HepG2 (cell line): Measurements from ENCODE around the gene DNMT1. TPM values are rescaled to one million over a fixed set of nuclear protein-coding genes. Genes with fewer than 3 reads are reported as not detected.

Source experiments
- ATAC-seq: fragments of 200-7000 bp; cut with Tn5 transposase; 3 replicates; pipeline ENCODE4 v1.9.1; 2020; ENCODE audit warnings: mild to moderate bottlenecking, moderate library complexity
- BruUV-seq: library from RNA; stranded (reverse); fragments of 400-500 nt; replicated peaks from 2 replicates; lab custom pipeline; 2021; lab: Mats Ljungman, UMichigan
- CTCF ChIA-PET: fragments of 300-600 bp; formaldehyde crosslinking; extraction: SDS; loops from one replicate; lab custom pipeline; 2021; ENCODE audit warnings: low total read pairs, inconsistent platforms, low intra/inter-chr PET ratio; lab: Yijun Ruan, JAX
- POLR2A ChIA-PET: fragments of 350-600 bp; sonication (Branson Sonifier 250); formaldehyde crosslinking; loops from one replicate; lab custom pipeline; 2020; ENCODE audit warnings: antibody characterized with exemption, inconsistent platforms; lab: Yijun Ruan, JAX
- DNase-seq: peaks from one replicate; pipeline ENCODE4 v3.0.0-alpha.2; 2015; ENCODE audit warnings: low spot score
- FAIRE-seq: peaks from 3 replicates; lab custom pipeline; 2011; peaks lifted over from hg19 to GRCh38; lab: Jason Lieb, UNC
- H2AFZ ChIP-seq: one replicate; pipeline ENCODE4 v1.6.1; 2011; ENCODE audit warnings: low read length, inconsistent platforms
- H3K27ac ChIP-seq: fragments of 300-600 bp; 3 replicates; pipeline ENCODE4 v1.8.0; 2011; ENCODE audit warnings: mixed run types, mild to moderate bottlenecking, mixed read lengths, low read length, inconsistent platforms; ENCODE audit not compliant: insufficient read depth; ENCODE audit errors: extremely low read length
- H3K27me3 ChIP-seq, 2 experiments: fragments of 200-600 bp in 1 of 2; 2 replicates in 1 of 2; 3 replicates in 1 of 2; pipeline versions ENCODE4 v1.6.0 to v1.8.0; 2011; ENCODE audit warnings: low read length in 2 of 2, mild to moderate bottlenecking in 2 of 2, moderate library complexity in 2 of 2, inconsistent platforms in 1 of 2; ENCODE audit not compliant: insufficient read depth in 2 of 2, control insufficient read depth in 1 of 2
- H3K36me3 ChIP-seq, 2 experiments: fragments of 200-600 bp in 1 of 2; replicated peaks in 1 of 2; 2 replicates in 1 of 2; 3 replicates in 1 of 2; pipeline versions ENCODE4 v1.5.1 to v1.8.0; 2011; ENCODE audit warnings: low read length in 2 of 2, inconsistent platforms in 1 of 2; ENCODE audit not compliant: insufficient read depth in 2 of 2, control insufficient read depth in 1 of 2
- H3K4me1 ChIP-seq: 2 replicates; pipeline ENCODE4 v1.5.1; 2012; ENCODE audit warnings: low read length, inconsistent platforms; ENCODE audit not compliant: insufficient read depth
- H3K4me2 ChIP-seq: 2 replicates; pipeline ENCODE4 v1.6.0; 2011; ENCODE audit warnings: low read depth, low read length, inconsistent platforms
- H3K4me3 ChIP-seq, 3 experiments: fragments of 200-600 bp in 1 of 3; sonication (generic), shearing (Covaris generic) in 1 of 3; replicated peaks in 1 of 3; 2 replicates each; pipeline ENCODE4 v1.5.1; 2011 to 2016; ENCODE audit warnings: low read length in 3 of 3, inconsistent platforms in 2 of 3, low read depth in 2 of 3, mild to moderate bottlenecking in 2 of 3, control low read depth in 1 of 3, mixed read lengths in 1 of 3; ENCODE audit not compliant: insufficient read depth in 1 of 3
- H3K79me2 ChIP-seq: one replicate; pipeline ENCODE4 v1.6.1; 2011; ENCODE audit warnings: low read length, inconsistent platforms; ENCODE audit not compliant: insufficient read depth
- H3K9ac ChIP-seq: 2 replicates; pipeline ENCODE4 v1.6.0; 2011; ENCODE audit warnings: mild to moderate bottlenecking, low read depth, low read length, inconsistent platforms; ENCODE audit not compliant: insufficient read depth
- H3K9me3 ChIP-seq: 2 replicates; pipeline ENCODE4 v1.5.1; 2012; ENCODE audit warnings: mild to moderate bottlenecking, low read length
- H4K20me1 ChIP-seq: 2 replicates; pipeline ENCODE4 v1.6.0; 2011; ENCODE audit warnings: inconsistent platforms, mild to moderate bottlenecking, low read length, moderate library complexity; ENCODE audit not compliant: insufficient read depth
- DMAP1 ChIP-seq: IDR thresholded peaks from 2 replicates; pipeline ENCODE4 v1.6.1; 2016
- FLYWCH1 ChIP-seq: sonication (generic); formaldehyde crosslinking; IDR thresholded peaks from 2 replicates; pipeline ENCODE4 v1.8.1; 2023; ENCODE audit warnings: mild to moderate bottlenecking, missing genetic modification reagents
- HDAC6 ChIP-seq: fragments of 200-600 bp; sonication (generic); IDR thresholded peaks from 2 replicates; pipeline ENCODE4 v1.7.0; 2017; ENCODE audit warnings: mild to moderate bottlenecking, antibody characterized with exemption, low read length, low read depth
- HNF4A ChIP-seq: sonication (generic); formaldehyde crosslinking; IDR thresholded peaks from 2 replicates; pipeline ENCODE4 v1.4.0; 2020; ENCODE audit warnings: missing genetic modification reagents
- MAFF ChIP-seq: IDR thresholded peaks from 2 replicates; pipeline ENCODE4 v1.6.1; 2011; ENCODE audit warnings: low read depth, low read length, improper control_type of control experiment
- MEIS1 ChIP-seq: sonication (generic); formaldehyde crosslinking; IDR thresholded peaks from 2 replicates; pipeline ENCODE4 v1.9.0; 2021; ENCODE audit warnings: mild to moderate bottlenecking, missing genetic modification reagents, moderate library complexity, borderline replicate concordance
- TBX2 ChIP-seq: sonication (generic); formaldehyde crosslinking; IDR thresholded peaks from 2 replicates; pipeline ENCODE4 v1.5.0; 2020; ENCODE audit warnings: missing genetic modification reagents, mild to moderate bottlenecking, borderline replicate concordance
- TCF7 ChIP-seq: sonication (generic); IDR thresholded peaks from 2 replicates; pipeline ENCODE4 v1.6.1; 2016; ENCODE audit warnings: antibody characterized with exemption, low read depth
- ZMYM3 ChIP-seq: sonication (generic); formaldehyde crosslinking; IDR thresholded peaks from 2 replicates; pipeline ENCODE4 v1.5.1; 2020; ENCODE audit warnings: mild to moderate bottlenecking, missing genetic modification reagents
- ZNF333 ChIP-seq: sonication (generic); formaldehyde crosslinking; IDR thresholded peaks from 2 replicates; pipeline ENCODE4 v1.4.0; 2020; ENCODE audit warnings: mild to moderate bottlenecking, missing genetic modification reagents, borderline replicate concordance
- ZNF598 ChIP-seq: sonication (generic); formaldehyde crosslinking; IDR thresholded peaks from 2 replicates; pipeline ENCODE4 v1.5.1; 2020; ENCODE audit warnings: mild to moderate bottlenecking, missing genetic modification reagents, borderline replicate concordance
- WGBS: methylation state at CpG from one replicate; pipeline ENCODE4 v1.1.6; 2017; ENCODE audit warnings: low lambda C conversion rate; 5-methylcytosine and 5-hydroxymethylcytosine counted together
- in situ Hi-C: cut with HindIII; loops from 2 replicates; pipeline ENCODE4 v1.10.0; 2017; ENCODE audit warnings: low pct_unique_long_range_greater_than_20kb; ENCODE audit not compliant: extremely low pct_ligation_motif_present
- intact Hi-C: fragments of 100-400 bp; cut with micrococcal nuclease; formaldehyde crosslinking; loops from one replicate; pipeline ENCODE4 v1.10.0; 2022; ENCODE audit not compliant: unreplicated experiment
- polyA plus RNA-seq, 8 experiments: library from polyadenylated mRNA; depleted of rRNA in 3 of 8; stranded (reverse) in 7 of 8; unstranded in 1 of 8; fragments of >200 nt; fragmentation: Illumina TruSeq in 4 of 8; extraction: Trizol in 4 of 8; gene quantifications; 2 replicates each; pipeline versions ENCODE4 v1.2.1 to v1.2.3, GENCODE V29; 2011 to 2016; ENCODE audit warnings: low read depth in 4 of 8, missing spikeins in 1 of 8, mixed read lengths in 1 of 8; ENCODE audit not compliant: insufficient read depth in 1 of 8
- total RNA-seq, 5 experiments: library from RNA; depleted of rRNA; stranded (reverse); fragments of >200 nt; fragmentation: Illumina TruSeq; extraction: Trizol; gene quantifications; 2 replicates each; pipeline ENCODE4 v1.2.3, GENCODE V29; 2016; ENCODE audit warnings: low read depth in 1 of 5
- TF ChIP-seq, protein P1 (sequence below): sonication (generic); formaldehyde crosslinking; IDR thresholded peaks from 2 replicates; pipeline ENCODE4 v1.4.0; 2020; ENCODE audit warnings: mild to moderate bottlenecking, missing genetic modification reagents
- TF ChIP-seq, protein P2 (sequence below): sonication (generic); formaldehyde crosslinking; IDR thresholded peaks from 2 replicates; pipeline ENCODE4 v1.4.0; 2020; ENCODE audit warnings: missing genetic modification reagents
- TF ChIP-seq, protein P3 (sequence below): sonication (generic); formaldehyde crosslinking; IDR thresholded peaks from 2 replicates; pipeline ENCODE4 v1.4.0; 2020; ENCODE audit warnings: missing genetic modification reagents
- TF ChIP-seq, protein P4 (sequence below): sonication (generic); formaldehyde crosslinking; IDR thresholded peaks from 2 replicates; pipeline ENCODE4 v1.8.0; 2022; ENCODE audit warnings: missing genetic modification reagents, mild to moderate bottlenecking, inconsistent platforms, borderline replicate concordance
- TF ChIP-seq, protein P5 (sequence below): IDR thresholded peaks from 2 replicates; pipeline ENCODE4 v1.6.1; 2016; ENCODE audit warnings: mild to moderate bottlenecking, missing biosample characterization, missing genetic modification reagents

Gene DNMT1
- total and polyA plus RNA-seq, 2 of the 13 experiments (the other 11 are each of a cell fraction or from before 2014, with no cell fraction given): 31.2 to 91.1 TPM

DNA sequence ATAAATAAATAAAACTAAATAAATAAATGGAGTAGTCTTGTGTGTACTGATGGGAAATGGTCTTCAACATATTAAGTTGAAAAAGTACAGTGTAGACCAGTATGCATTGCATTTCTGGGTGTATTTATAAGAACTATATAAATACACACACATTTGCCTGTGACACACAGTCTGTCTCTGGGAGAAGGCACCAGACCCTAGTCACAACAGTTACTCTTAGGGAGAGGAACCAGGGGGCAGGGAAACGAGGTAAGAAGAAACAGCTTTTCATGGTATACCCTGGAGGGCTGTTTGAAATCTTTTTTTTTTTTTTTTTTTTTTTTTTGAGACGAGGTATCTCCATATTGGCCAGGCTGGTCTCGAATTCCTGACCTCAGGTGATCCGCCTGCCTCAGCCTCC, 39.2 kb upstream of the DNMT1 start:
- BruUV-seq: no TSS peak
- ChIA-PET POLR2A (no interaction called here), CTCF (no interaction called here)
- Histone ChIP-seq H3K36me3 (no peaks in the 10 kb centered on the region), H3K27me3 (peaks cover 2 to 11% of the 10 kb centered on the region in 2 experiments; a peak in 4 of 5 replicates), H2AFZ (no peak overlapping the region), H3K9me3 (no peaks in the 10 kb centered on the region), H3K4me1 (peaks cover 60% of the 10 kb centered on the region), H3K9ac (no peak overlapping the region), H3K4me2 (no peak overlapping the region), H4K20me1 (no peaks in the 10 kb centered on the region), H3K27ac (no peak overlapping the region), H3K4me3 (no peak overlapping the region), H3K79me2 (no peaks in the 10 kb centered on the region)
- WGBS: 52% methylated on average over 4 of the region's 4 CpGs
- intact Hi-C loops: no loop called here
- DNase-seq (no peak), ATAC-seq (no peak), FAIRE-seq (no peak)
- in situ Hi-C loops: loop anchor here (10.0 kb wide), 1 partner anchor 299 kb away; the partner anchor contains the start of gene OLFM2
- no peak for TF ChIP-seq ZMYM3 (CRISPR knock-in tag)
- no peak for TF ChIP-seq MEIS1
- TF ChIP-seq MAFF: no peak
- TF ChIP-seq, protein P1, sequence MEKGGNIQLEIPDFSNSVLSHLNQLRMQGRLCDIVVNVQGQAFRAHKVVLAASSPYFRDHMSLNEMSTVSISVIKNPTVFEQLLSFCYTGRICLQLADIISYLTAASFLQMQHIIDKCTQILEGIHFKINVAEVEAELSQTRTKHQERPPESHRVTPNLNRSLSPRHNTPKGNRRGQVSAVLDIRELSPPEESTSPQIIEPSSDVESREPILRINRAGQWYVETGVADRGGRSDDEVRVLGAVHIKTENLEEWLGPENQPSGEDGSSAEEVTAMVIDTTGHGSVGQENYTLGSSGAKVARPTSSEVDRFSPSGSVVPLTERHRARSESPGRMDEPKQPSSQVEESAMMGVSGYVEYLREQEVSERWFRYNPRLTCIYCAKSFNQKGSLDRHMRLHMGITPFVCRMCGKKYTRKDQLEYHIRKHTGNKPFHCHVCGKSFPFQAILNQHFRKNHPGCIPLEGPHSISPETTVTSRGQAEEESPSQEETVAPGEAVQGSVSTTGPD (CRISPR knock-in tag): no peak
- no peak for TF ChIP-seq TBX2 (CRISPR knock-in tag)
- no peak for TF ChIP-seq HNF4A (CRISPR knock-in tag)
- TF ChIP-seq, protein P2, sequence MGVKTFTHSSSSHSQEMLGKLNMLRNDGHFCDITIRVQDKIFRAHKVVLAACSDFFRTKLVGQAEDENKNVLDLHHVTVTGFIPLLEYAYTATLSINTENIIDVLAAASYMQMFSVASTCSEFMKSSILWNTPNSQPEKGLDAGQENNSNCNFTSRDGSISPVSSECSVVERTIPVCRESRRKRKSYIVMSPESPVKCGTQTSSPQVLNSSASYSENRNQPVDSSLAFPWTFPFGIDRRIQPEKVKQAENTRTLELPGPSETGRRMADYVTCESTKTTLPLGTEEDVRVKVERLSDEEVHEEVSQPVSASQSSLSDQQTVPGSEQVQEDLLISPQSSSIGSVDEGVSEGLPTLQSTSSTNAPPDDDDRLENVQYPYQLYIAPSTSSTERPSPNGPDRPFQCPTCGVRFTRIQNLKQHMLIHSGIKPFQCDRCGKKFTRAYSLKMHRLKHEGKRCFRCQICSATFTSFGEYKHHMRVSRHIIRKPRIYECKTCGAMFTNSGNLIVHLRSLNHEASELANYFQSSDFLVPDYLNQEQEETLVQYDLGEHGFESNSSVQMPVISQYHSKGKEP (CRISPR knock-in tag): no peak
- no peak for TF ChIP-seq HDAC6
- TF ChIP-seq, protein P3, sequence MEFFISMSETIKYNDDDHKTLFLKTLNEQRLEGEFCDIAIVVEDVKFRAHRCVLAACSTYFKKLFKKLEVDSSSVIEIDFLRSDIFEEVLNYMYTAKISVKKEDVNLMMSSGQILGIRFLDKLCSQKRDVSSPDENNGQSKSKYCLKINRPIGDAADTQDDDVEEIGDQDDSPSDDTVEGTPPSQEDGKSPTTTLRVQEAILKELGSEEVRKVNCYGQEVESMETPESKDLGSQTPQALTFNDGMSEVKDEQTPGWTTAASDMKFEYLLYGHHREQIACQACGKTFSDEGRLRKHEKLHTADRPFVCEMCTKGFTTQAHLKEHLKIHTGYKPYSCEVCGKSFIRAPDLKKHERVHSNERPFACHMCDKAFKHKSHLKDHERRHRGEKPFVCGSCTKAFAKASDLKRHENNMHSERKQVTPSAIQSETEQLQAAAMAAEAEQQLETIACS (CRISPR knock-in tag): no peak
- TF ChIP-seq DMAP1 (CRISPR knock-in tag): no peak
- no peak for TF ChIP-seq FLYWCH1
- no peak for TF ChIP-seq ZNF598
- TF ChIP-seq ZNF333: no peak
- TF ChIP-seq, protein P4, sequence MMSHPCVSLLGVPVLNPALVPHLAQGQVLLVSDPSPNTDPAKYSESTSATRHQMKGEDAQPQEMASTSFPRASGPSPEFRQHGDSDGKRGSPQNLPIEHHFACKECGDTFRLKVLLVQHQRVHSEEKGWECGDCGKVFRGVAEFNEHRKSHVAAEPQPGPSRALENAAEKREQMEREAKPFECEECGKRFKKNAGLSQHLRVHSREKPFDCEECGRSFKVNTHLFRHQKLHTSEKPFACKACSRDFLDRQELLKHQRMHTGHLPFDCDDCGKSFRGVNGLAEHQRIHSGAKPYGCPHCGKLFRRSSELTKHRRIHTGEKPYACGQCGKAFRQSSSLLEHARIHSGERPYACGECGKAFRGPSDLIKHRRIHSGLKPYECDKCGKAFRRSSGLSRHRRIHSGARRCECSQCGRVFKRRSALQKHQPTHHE: no peak
- TF ChIP-seq, protein P5, sequence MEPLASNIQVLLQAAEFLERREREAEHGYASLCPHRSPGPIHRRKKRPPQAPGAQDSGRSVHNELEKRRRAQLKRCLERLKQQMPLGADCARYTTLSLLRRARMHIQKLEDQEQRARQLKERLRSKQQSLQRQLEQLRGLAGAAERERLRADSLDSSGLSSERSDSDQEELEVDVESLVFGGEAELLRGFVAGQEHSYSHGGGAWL (CRISPR knock-in tag): no peak
- no peak for TF ChIP-seq TCF7
